NCI-H1694 (cell line): ENCODE data around the gene ZNF576.
A peak's percentile ranks its signal among the peaks of the same experiment; 100 is the strongest.
"Not testable (repeated sequence)": the region's sequence is repeated elsewhere in the genome, so short reads cannot be mapped to it uniquely, and the experiment has no call there.

Experiments used
- DNase-seq: peaks from one replicate; lab custom pipeline; 2025; lab: John Stamatoyannopoulos, UW

ZNF576 gene

GRCh38 chr19:43595999-43596841 lies at the start of gene ZNF576, which contains the start of gene IRGQ:
Gene ZNF576, plus strand, starts transcription at chr19:43596595. Its CDS starts 514 bp downstream, at chr19:43597109.
Gene IRGQ, minus strand, starts transcription at chr19:43596134. Its CDS starts 796 bp downstream, at chr19:43595338.
- DNase-seq, result peak; percentile 99

- DNase-seq, result not testable (repeated sequence)
Observed at GRCh38 chr19:43547926-43548325, 48.5 kb upstream of the ZNF576 start.

- no peak for DNase-seq
Observed at GRCh38 chr19:43548706-43549105, 47.7 kb upstream of the ZNF576 start.

- DNase-seq, result no peak
Observed at GRCh38 chr19:43551399-43552197, 44.8 kb upstream of the ZNF576 start.

GRCh38 chr19:43552198-43552450 lies 44.3 kb upstream of the ZNF576 start:
- DNase-seq, result no peak

GRCh38 chr19:43552616-43553015 lies 43.8 kb upstream of the ZNF576 start:
- peak; percentile 60 for DNase-seq

- no peak for DNase-seq
Observed at GRCh38 chr19:43553656-43554055, 42.7 kb upstream of the ZNF576 start.

GRCh38 chr19:43554317-43554895 lies 42.0 kb upstream of the ZNF576 start:
- DNase-seq, result no peak

- peak; percentile 81 for DNase-seq
Observed at GRCh38 chr19:43555185-43555770, 41.1 kb upstream of the ZNF576 start.

GRCh38 chr19:43560687-43561086 lies 35.7 kb upstream of the ZNF576 start:
- DNase-seq, result no peak

- DNase-seq, result no peak
Observed at GRCh38 chr19:43561139-43561970, 35.0 kb upstream of the ZNF576 start.

- DNase-seq, result no peak
Observed at GRCh38 chr19:43562226-43562697, 34.1 kb upstream of the ZNF576 start.

- peak; percentile 62 for DNase-seq
Observed at GRCh38 chr19:43562698-43563241, 33.6 kb upstream of the ZNF576 start.

- DNase-seq, result no peak
Observed at GRCh38 chr19:43563816-43564457, 32.5 kb upstream of the ZNF576 start.

- no peak for DNase-seq
Observed at GRCh38 chr19:43564800-43565199, 31.6 kb upstream of the ZNF576 start.

- DNase-seq, result no peak
Observed at GRCh38 chr19:43569657-43570056, 26.7 kb upstream of the ZNF576 start.

- DNase-seq, result no peak
Observed at GRCh38 chr19:43570174-43570791, 26.1 kb upstream of the ZNF576 start.

- DNase-seq, result no peak
Observed at GRCh38 chr19:43572171-43572588, 24.2 kb upstream of the ZNF576 start.

- no peak for DNase-seq
Observed at GRCh38 chr19:43574424-43575155, 21.8 kb upstream of the ZNF576 start.
